GM12878 (cell line): ENCODE data around the gene IFI44L. TPM values are rescaled to one million over a fixed set of nuclear protein-coding genes. Genes with fewer than 3 reads are reported as not detected.

ENCODE experiments used
- ATAC-seq: fragments of 200-7000 bp; cut with Tn5 transposase; 3 replicates; pipeline ENCODE4 v1.9.1; 2020; ENCODE audit warnings: mild to moderate bottlenecking, moderate library complexity
- BruUV-seq: library from RNA; stranded (reverse); fragments of 400-500 nt; replicated peaks from 2 replicates; lab custom pipeline; 2021; lab: Mats Ljungman, UMichigan
- CTCF ChIA-PET: fragments of 300-600 bp; sonication (Branson Sonifier 250); formaldehyde crosslinking; extraction: SDS; loops from one replicate; lab custom pipeline; 2021; ENCODE audit warnings: inconsistent platforms; lab: Yijun Ruan, JAX
- POLR2A ChIA-PET: fragments of 350-600 bp; formaldehyde crosslinking; extraction: SDS; loops from one replicate; lab custom pipeline; 2021; ENCODE audit warnings: inconsistent platforms; lab: Charles Lee
- RAD21 ChIA-PET: fragments of 300-600 bp; sonication (Branson Sonifier 250); formaldehyde crosslinking; loops from one replicate; lab custom pipeline; 2023; ENCODE audit warnings: antibody characterized with exemption; ENCODE audit not compliant: unreplicated experiment; lab: Charles Lee
- SMC1A ChIA-PET: fragments of 300-600 bp; sonication (Branson Sonifier 250); formaldehyde crosslinking; loops from one replicate; lab custom pipeline; 2023; ENCODE audit not compliant: unreplicated experiment, uncharacterized antibody; lab: Charles Lee
- DNase-seq: peaks from one replicate; pipeline ENCODE4 v3.0.0-alpha.2; 2011; ENCODE audit warnings: low read depth, low spot score
- FAIRE-seq: peaks from 3 replicates; lab custom pipeline; 2011; peaks lifted over from hg19 to GRCh38; lab: Jason Lieb, UNC
- H2AFZ ChIP-seq: 2 replicates; pipeline ENCODE4 v1.6.0; 2011; ENCODE audit warnings: low read depth, low read length, control low read depth; ENCODE audit not compliant: control insufficient read depth
- H3K27ac ChIP-seq: 2 replicates; pipeline ENCODE4 v1.5.1; 2011; ENCODE audit warnings: control low read depth; ENCODE audit not compliant: control insufficient read depth, insufficient read depth
- H3K27me3 ChIP-seq, 2 experiments: replicated peaks in 1 of 2; 2 replicates each; pipeline versions ENCODE4 v1.6.0 to v1.6.1; 2011; ENCODE audit warnings: low read length in 1 of 2; ENCODE audit not compliant: control insufficient read depth in 2 of 2, insufficient read depth in 2 of 2
- H3K36me3 ChIP-seq, 2 experiments: 2 replicates each; pipeline ENCODE4 v1.5.1; 2011; ENCODE audit warnings: low read length in 1 of 2; ENCODE audit not compliant: control insufficient read depth in 2 of 2, insufficient read depth in 2 of 2
- H3K4me1 ChIP-seq: 2 replicates; pipeline ENCODE4 v1.6.1; 2011; ENCODE audit warnings: mild to moderate bottlenecking, low read length, moderate library complexity, mixed read lengths; ENCODE audit not compliant: control insufficient read depth, insufficient read depth
- H3K4me2 ChIP-seq: 2 replicates; pipeline ENCODE4 v1.6.0; 2011; ENCODE audit warnings: control low read depth; ENCODE audit not compliant: control insufficient read depth, insufficient read depth
- H3K4me3 ChIP-seq: fragments of 200-600 bp; sonication (generic); 2 replicates; pipeline ENCODE4 v1.5.1; 2016
- H3K79me2 ChIP-seq: 2 replicates; pipeline ENCODE4 v1.6.0; 2011; ENCODE audit warnings: low read length; ENCODE audit not compliant: control insufficient read depth, insufficient read depth
- H3K9ac ChIP-seq: 2 replicates; pipeline ENCODE4 v1.8.0; 2011; ENCODE audit warnings: low read length, control low read depth, mixed read lengths; ENCODE audit not compliant: control insufficient read depth, insufficient read depth
- H3K9me3 ChIP-seq: replicated peaks from 3 replicates; pipeline ENCODE4 v1.5.1; 2011; ENCODE audit warnings: mild to moderate bottlenecking, low read length; ENCODE audit not compliant: control insufficient read depth, insufficient read depth
- H4K20me1 ChIP-seq: 2 replicates; pipeline ENCODE4 v1.6.0; 2011; ENCODE audit not compliant: control insufficient read depth, insufficient read depth
- BMI1 ChIP-seq: fragments of 450-650 bp; IDR thresholded peaks from 2 replicates; pipeline ENCODE4 v1.6.1; 2016; ENCODE audit warnings: mild to moderate bottlenecking, moderate library complexity, borderline replicate concordance
- CEBPB ChIP-seq, 2 experiments: fragments of 150-350 bp in 1 of 2; IDR thresholded peaks; 2 replicates each; pipeline ENCODE4 v1.6.1; 2012 to 2014; ENCODE audit warnings: low read depth in 2 of 2, low read length in 2 of 2, borderline replicate concordance in 1 of 2, inconsistent platforms in 1 of 2
- EGR1 ChIP-seq, 2 experiments: IDR thresholded peaks; 1 replicate in 1 of 2; 2 replicates in 1 of 2; pipeline ENCODE4 v1.6.1; 2011 to 2012; ENCODE audit warnings: low read depth in 2 of 2, low read length in 2 of 2, borderline replicate concordance in 1 of 2, mild to moderate bottlenecking in 1 of 2, moderate library complexity in 1 of 2
- FOXM1 ChIP-seq: IDR thresholded peaks from 2 replicates; pipeline ENCODE4 v1.6.1; 2012; ENCODE audit warnings: low read depth, mild to moderate bottlenecking, inconsistent platforms, low read length, moderate library complexity
- HDAC6 ChIP-seq: fragments of 200-600 bp; sonication (generic); IDR thresholded peaks from one replicate; pipeline ENCODE4 v1.8.0; 2017; ENCODE audit warnings: antibody characterized with exemption; ENCODE audit not compliant: unreplicated experiment
- MEF2B ChIP-seq: fragments of 450-650 bp; IDR thresholded peaks from 2 replicates; pipeline ENCODE4 v1.6.1; 2018; ENCODE audit warnings: mild to moderate bottlenecking, moderate library complexity; ENCODE audit not compliant: partially characterized antibody, poor library complexity, severe bottlenecking
- NFXL1 ChIP-seq: fragments of 450-650 bp; IDR thresholded peaks from 2 replicates; pipeline ENCODE4 v1.6.1; 2017; ENCODE audit warnings: antibody characterized with exemption, mild to moderate bottlenecking, borderline replicate concordance
- NFYB ChIP-seq: IDR thresholded peaks from 2 replicates; pipeline ENCODE4 v1.6.1; 2011; ENCODE audit warnings: low read depth, mild to moderate bottlenecking, low read length, improper control_type of control experiment, moderate library complexity; ENCODE audit not compliant: insufficient read depth
- PML ChIP-seq: IDR thresholded peaks from 2 replicates; pipeline ENCODE4 v1.6.1; 2012; ENCODE audit warnings: low read length, inconsistent platforms
- RFX5 ChIP-seq: IDR thresholded peaks from 2 replicates; pipeline ENCODE4 v1.6.1; 2011; ENCODE audit warnings: low read depth, low read length, improper control_type of control experiment
- SIN3A ChIP-seq: IDR thresholded peaks from 2 replicates; pipeline ENCODE4 v1.6.1; 2012; ENCODE audit warnings: low read depth, low read length, improper control_type of control experiment
- SIX5 ChIP-seq: IDR thresholded peaks from 2 replicates; pipeline ENCODE4 v1.6.1; 2011; ENCODE audit warnings: mild to moderate bottlenecking, low read depth, low read length, moderate library complexity; ENCODE audit not compliant: severe bottlenecking
- SMARCA5 ChIP-seq: fragments of 450-650 bp; IDR thresholded peaks from 2 replicates; pipeline ENCODE4 v1.6.1; 2017; ENCODE audit warnings: mild to moderate bottlenecking
- SMC3 ChIP-seq: IDR thresholded peaks from 2 replicates; pipeline ENCODE4 v1.6.1; 2011; ENCODE audit warnings: low read length, improper control_type of control experiment, borderline replicate concordance
- SREBF1 ChIP-seq: IDR thresholded peaks from 2 replicates; pipeline ENCODE4 v1.6.1; 2012; ENCODE audit warnings: mild to moderate bottlenecking, low read length
- SUZ12 ChIP-seq: fragments of 200-600 bp; sonication (generic); IDR thresholded peaks from one replicate; pipeline ENCODE4 v1.6.1; 2018; ENCODE audit warnings: antibody characterized with exemption, mild to moderate bottlenecking; ENCODE audit not compliant: unreplicated experiment
- TARDBP ChIP-seq: IDR thresholded peaks from 2 replicates; pipeline ENCODE4 v1.6.1; 2016; ENCODE audit warnings: borderline replicate concordance
- WRNIP1 ChIP-seq: IDR thresholded peaks from 2 replicates; pipeline ENCODE4 v1.6.1; 2011; ENCODE audit warnings: low read depth, low read length, improper control_type of control experiment, borderline replicate concordance
- ZNF207 ChIP-seq: fragments of 450-650 bp; IDR thresholded peaks from 2 replicates; pipeline ENCODE4 v1.6.1; 2014; ENCODE audit warnings: antibody characterized with exemption, mild to moderate bottlenecking, borderline replicate concordance
- WGBS: methylation state at CpG from one replicate; pipeline ENCODE4 v1.1.6; 2016; ENCODE audit warnings: low lambda C conversion rate; ENCODE audit not compliant: insufficient replicate concordance, insufficient coverage; ENCODE audit errors: missing lambda C conversion rate; 5-methylcytosine and 5-hydroxymethylcytosine counted together
- in situ Hi-C: fragments of 300-500 bp; cut with MboI; formaldehyde crosslinking; loops from 9 replicates; pipeline ENCODE4 v1.14.3; 2018; ENCODE audit warnings: mixed read lengths
- intact Hi-C: fragments of 100-400 bp; cut with micrococcal nuclease; formaldehyde crosslinking; loops from one replicate; pipeline ENCODE4 v1.14.2; 2022; ENCODE audit not compliant: unreplicated experiment
- polyA plus RNA-seq, 11 experiments: library from polyadenylated mRNA; depleted of rRNA in 4 of 11; unstranded in 6 of 11; stranded (reverse) in 5 of 11; fragments of >200 nt; fragmentation: Nextera tagmentation in 4 of 11; fragmentation: Illumina TruSeq in 1 of 11; extraction: Ambion mirVana in 4 of 11; extraction: Trizol in 1 of 11; gene quantifications; 1 replicate in 1 of 11; 2 replicates in 10 of 11; pipeline versions ENCODE4 v1.2.1 to v1.2.3, GENCODE V29; 2011 to 2016; ENCODE audit warnings: inconsistent platforms in 2 of 11, missing spikeins in 2 of 11, low read depth in 1 of 11
- total RNA-seq, 4 experiments: library from RNA; depleted of rRNA in 3 of 4; stranded (reverse); fragments of >200 nt in 3 of 4; fragmentation: Illumina TruSeq in 1 of 4; extraction: Trizol in 1 of 4; gene quantifications; 2 replicates each; pipeline versions ENCODE4 v1.2.1 to v1.2.3, GENCODE V29; 2013 to 2021
- TF ChIP-seq, protein P1 (sequence below): IDR thresholded peaks from 2 replicates; pipeline ENCODE4 v1.6.1; 2012; ENCODE audit warnings: improper control_type of control experiment, low read depth, low read length; ENCODE audit not compliant: insufficient replicate concordance

IFI44L gene
- total and polyA plus RNA-seq, 10 of the 15 experiments (the other 5 are each of a cell fraction or from before 2014, with no cell fraction given): 58.0 to 371 (median 173) TPM

DNA sequence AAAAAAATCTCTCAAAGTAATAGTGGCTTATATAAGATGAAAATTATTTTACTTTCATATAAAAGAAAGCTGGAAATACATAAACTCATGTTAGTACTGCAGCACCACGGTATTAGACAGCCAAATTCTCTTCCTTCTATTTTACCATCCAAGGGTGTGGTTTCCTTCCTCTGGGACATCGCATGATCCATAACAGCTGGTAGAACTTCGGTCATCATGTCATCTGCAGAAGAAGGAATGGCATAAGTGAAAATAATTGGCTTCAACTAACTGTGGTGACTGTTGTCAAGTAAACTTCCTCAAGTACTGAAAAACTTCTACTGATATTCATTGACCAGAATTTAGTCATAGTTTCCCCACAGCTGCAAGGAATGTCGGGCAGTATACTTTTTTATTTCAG lies 28.3 kb upstream of the IFI44L start (continued):
- TF ChIP-seq, protein P1, sequence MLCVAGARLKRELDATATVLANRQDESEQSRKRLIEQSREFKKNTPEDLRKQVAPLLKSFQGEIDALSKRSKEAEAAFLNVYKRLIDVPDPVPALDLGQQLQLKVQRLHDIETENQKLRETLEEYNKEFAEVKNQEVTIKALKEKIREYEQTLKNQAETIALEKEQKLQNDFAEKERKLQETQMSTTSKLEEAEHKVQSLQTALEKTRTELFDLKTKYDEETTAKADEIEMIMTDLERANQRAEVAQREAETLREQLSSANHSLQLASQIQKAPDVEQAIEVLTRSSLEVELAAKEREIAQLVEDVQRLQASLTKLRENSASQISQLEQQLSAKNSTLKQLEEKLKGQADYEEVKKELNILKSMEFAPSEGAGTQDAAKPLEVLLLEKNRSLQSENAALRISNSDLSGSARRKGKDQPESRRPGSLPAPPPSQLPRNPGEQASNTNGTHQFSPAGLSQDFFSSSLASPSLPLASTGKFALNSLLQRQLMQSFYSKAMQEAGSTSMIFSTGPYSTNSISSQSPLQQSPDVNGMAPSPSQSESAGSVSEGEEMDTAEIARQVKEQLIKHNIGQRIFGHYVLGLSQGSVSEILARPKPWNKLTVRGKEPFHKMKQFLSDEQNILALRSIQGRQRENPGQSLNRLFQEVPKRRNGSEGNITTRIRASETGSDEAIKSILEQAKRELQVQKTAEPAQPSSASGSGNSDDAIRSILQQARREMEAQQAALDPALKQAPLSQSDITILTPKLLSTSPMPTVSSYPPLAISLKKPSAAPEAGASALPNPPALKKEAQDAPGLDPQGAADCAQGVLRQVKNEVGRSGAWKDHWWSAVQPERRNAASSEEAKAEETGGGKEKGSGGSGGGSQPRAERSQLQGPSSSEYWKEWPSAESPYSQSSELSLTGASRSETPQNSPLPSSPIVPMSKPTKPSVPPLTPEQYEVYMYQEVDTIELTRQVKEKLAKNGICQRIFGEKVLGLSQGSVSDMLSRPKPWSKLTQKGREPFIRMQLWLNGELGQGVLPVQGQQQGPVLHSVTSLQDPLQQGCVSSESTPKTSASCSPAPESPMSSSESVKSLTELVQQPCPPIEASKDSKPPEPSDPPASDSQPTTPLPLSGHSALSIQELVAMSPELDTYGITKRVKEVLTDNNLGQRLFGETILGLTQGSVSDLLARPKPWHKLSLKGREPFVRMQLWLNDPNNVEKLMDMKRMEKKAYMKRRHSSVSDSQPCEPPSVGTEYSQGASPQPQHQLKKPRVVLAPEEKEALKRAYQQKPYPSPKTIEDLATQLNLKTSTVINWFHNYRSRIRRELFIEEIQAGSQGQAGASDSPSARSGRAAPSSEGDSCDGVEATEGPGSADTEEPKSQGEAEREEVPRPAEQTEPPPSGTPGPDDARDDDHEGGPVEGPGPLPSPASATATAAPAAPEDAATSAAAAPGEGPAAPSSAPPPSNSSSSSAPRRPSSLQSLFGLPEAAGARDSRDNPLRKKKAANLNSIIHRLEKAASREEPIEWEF: no peak
- TF ChIP-seq SMC3 (no peak), RFX5 (no peak)

DNA sequence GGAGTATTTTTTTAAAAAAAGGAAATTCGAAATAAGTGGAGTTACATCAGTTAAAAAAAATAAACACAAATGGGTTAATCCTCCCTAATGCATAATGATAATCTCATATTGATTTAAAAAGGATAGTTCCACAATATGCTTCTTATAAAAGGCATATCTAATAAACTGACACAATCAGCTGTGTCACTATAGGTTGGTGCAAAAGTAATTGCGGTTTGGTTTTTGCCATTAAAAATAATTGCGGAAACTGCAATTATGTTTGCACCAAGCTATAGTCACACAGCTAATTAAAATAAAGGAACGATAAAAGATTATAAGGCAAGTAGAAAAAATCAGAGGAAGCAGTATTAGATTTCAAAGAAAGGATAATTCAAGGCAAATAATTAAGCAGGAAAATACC lies 21.0 kb upstream of the IFI44L start:
- H3K9me3 ChIP-seq: no peaks in the 10 kb centered on the region
- no peak overlapping the region for H3K4me2 ChIP-seq
- intact Hi-C loops: no loop called here
- POLR2A ChIA-PET: no interaction called here
- H3K9ac ChIP-seq: no peak overlapping the region
- in situ Hi-C loops: no loop called here
- CTCF ChIA-PET: interaction anchor here (0.6 to 2.6 kb wide), 5 partner anchors 9 to 679 kb away, joined by 3 to 15 read pairs (median 4); no protein-coding TSS in a partner anchor
- RAD21 ChIA-PET: no interaction called here
- H3K79me2 ChIP-seq: no peaks in the 10 kb centered on the region
- TF ChIP-seq SIN3A (no peak), BMI1 (no peak), NFYB (no peak), FOXM1 (no peak), RFX5 (no peak), EGR1 (IDR thresholded peaks at IDR 0.05; ENCODE audit: borderline replicate concordance in 1 of 2, low read depth in 2 of 2, low read length in 2 of 2) (no peak), SMARCA5 (no peak), NFXL1 (no peak), SUZ12 (no peak), SIX5 (no peak), PML (no peak), WRNIP1 (no peak), HDAC6 (no peak), MEF2B (no peak), SREBF1 (no peak), ZNF207 (no peak), CEBPB (IDR thresholded peaks at IDR 0.05; ENCODE audit: borderline replicate concordance in 1 of 2, low read depth in 2 of 2, low read length in 2 of 2) (no peak), TARDBP (no peak)
- H3K27ac ChIP-seq: no peak overlapping the region
- no peaks in the 10 kb centered on the region for H3K4me1 ChIP-seq
- H2AFZ ChIP-seq: no peak overlapping the region
- H3K4me3 ChIP-seq: no peak overlapping the region
- FAIRE-seq: no peak
- DNase-seq: no peak
- BruUV-seq: no TSS peak
- no peaks in the 10 kb centered on the region for H3K36me3 ChIP-seq
- no peaks in the 10 kb centered on the region for H3K27me3 ChIP-seq
- SMC1A ChIA-PET: interaction anchor here (0.9 to 1.9 kb wide), 4 partner anchors 10 to 453 kb away, joined by 3 to 9 read pairs (median 3); no protein-coding TSS in a partner anchor
- ATAC-seq: no peak
- H4K20me1 ChIP-seq: no peaks in the 10 kb centered on the region
- 53% methylated on average over 4 of the region's 4 CpGs for WGBS
